GM23338 (cell line): ENCODE results near the gene HMGCLL1.

Experiments
- CREB1 ChIP-seq: fragments of 250-450 bp; sonication (Bioruptor Pico); IDR thresholded peaks from 2 replicates; pipeline ENCODE4 v1.5.0; 2020; ENCODE audit warnings: low read depth, mild to moderate bottlenecking, moderate library complexity
- EZH2 ChIP-seq: fragments of 200-600 bp; sonication (generic); IDR thresholded peaks from one replicate; pipeline ENCODE4 v1.8.0; 2017; ENCODE audit warnings: antibody characterized with exemption, mild to moderate bottlenecking, low read depth; ENCODE audit not compliant: unreplicated experiment
- EZH2phosphoT487 ChIP-seq: fragments of 200-600 bp; sonication (generic); IDR thresholded peaks from one replicate; pipeline ENCODE4 v1.8.1; 2018; ENCODE audit warnings: antibody characterized with exemption; ENCODE audit not compliant: unreplicated experiment
- JUNB ChIP-seq: IDR thresholded peaks from one replicate; pipeline ENCODE4 v1.6.1; 2016; ENCODE audit warnings: antibody characterized with exemption; ENCODE audit not compliant: unreplicated experiment
- NANOG ChIP-seq: IDR thresholded peaks from 2 replicates; pipeline ENCODE4 v1.6.1; 2016; ENCODE audit warnings: antibody characterized with exemption, borderline replicate concordance
- POLR2AphosphoS5 ChIP-seq: IDR thresholded peaks from 2 replicates; pipeline ENCODE4 v1.6.1; 2016; ENCODE audit warnings: antibody characterized with exemption, low read depth
- ZNF114 ChIP-seq: fragments of 250-450 bp; sonication (Bioruptor Pico); IDR thresholded peaks from 2 replicates; pipeline ENCODE4 v1.5.0; 2020; ENCODE audit warnings: mild to moderate bottlenecking, moderate library complexity
- ZNF331 ChIP-seq: fragments of 250-450 bp; sonication (Bioruptor Pico); IDR thresholded peaks from 2 replicates; pipeline ENCODE4 v1.5.0; 2020; ENCODE audit warnings: low read depth, mild to moderate bottlenecking, moderate library complexity
- TF ChIP-seq, protein P1 (sequence below), 2 experiments: fragments of 200-600 bp in 1 of 2; sonication (generic) in 1 of 2; conservative IDR thresholded peaks; 2 replicates each; pipeline versions ENCODE4 v1.5.1 to v1.6.1; 2016 to 2017; ENCODE audit warnings: antibody characterized with exemption in 2 of 2, low read depth in 2 of 2, mild to moderate bottlenecking in 2 of 2, moderate library complexity in 1 of 2
- TF ChIP-seq, protein P2 (sequence below): IDR thresholded peaks from 2 replicates; pipeline ENCODE4 v1.6.1; 2016; ENCODE audit warnings: antibody characterized with exemption
- TF ChIP-seq, protein P3 (sequence below): IDR thresholded peaks from one replicate; pipeline ENCODE4 v1.6.1; 2018; ENCODE audit warnings: antibody characterized with exemption; ENCODE audit not compliant: unreplicated experiment
- TF ChIP-seq, protein P4 (sequence below): fragments of 250-450 bp; sonication (Bioruptor Pico); IDR thresholded peaks from 2 replicates; pipeline ENCODE4 v1.5.0; 2020; ENCODE audit warnings: mild to moderate bottlenecking, moderate library complexity

- TF ChIP-seq, protein P1, sequence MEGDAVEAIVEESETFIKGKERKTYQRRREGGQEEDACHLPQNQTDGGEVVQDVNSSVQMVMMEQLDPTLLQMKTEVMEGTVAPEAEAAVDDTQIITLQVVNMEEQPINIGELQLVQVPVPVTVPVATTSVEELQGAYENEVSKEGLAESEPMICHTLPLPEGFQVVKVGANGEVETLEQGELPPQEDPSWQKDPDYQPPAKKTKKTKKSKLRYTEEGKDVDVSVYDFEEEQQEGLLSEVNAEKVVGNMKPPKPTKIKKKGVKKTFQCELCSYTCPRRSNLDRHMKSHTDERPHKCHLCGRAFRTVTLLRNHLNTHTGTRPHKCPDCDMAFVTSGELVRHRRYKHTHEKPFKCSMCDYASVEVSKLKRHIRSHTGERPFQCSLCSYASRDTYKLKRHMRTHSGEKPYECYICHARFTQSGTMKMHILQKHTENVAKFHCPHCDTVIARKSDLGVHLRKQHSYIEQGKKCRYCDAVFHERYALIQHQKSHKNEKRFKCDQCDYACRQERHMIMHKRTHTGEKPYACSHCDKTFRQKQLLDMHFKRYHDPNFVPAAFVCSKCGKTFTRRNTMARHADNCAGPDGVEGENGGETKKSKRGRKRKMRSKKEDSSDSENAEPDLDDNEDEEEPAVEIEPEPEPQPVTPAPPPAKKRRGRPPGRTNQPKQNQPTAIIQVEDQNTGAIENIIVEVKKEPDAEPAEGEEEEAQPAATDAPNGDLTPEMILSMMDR (conservative IDR thresholded peaks at IDR 0.05; ENCODE audit: low read depth in 2 of 2), result no peak
- TF ChIP-seq EZH2phosphoT487 (no peak), POLR2AphosphoS5 (no peak), EZH2 (no peak), CREB1 (CRISPR knock-in tag) (no peak), JUNB (no peak), ZNF331 (CRISPR knock-in tag) (no peak), NANOG (no peak), ZNF114 (no peak)
- TF ChIP-seq, protein P2, sequence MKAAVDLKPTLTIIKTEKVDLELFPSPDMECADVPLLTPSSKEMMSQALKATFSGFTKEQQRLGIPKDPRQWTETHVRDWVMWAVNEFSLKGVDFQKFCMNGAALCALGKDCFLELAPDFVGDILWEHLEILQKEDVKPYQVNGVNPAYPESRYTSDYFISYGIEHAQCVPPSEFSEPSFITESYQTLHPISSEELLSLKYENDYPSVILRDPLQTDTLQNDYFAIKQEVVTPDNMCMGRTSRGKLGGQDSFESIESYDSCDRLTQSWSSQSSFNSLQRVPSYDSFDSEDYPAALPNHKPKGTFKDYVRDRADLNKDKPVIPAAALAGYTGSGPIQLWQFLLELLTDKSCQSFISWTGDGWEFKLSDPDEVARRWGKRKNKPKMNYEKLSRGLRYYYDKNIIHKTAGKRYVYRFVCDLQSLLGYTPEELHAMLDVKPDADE, result no peak
- TF ChIP-seq, protein P3, sequence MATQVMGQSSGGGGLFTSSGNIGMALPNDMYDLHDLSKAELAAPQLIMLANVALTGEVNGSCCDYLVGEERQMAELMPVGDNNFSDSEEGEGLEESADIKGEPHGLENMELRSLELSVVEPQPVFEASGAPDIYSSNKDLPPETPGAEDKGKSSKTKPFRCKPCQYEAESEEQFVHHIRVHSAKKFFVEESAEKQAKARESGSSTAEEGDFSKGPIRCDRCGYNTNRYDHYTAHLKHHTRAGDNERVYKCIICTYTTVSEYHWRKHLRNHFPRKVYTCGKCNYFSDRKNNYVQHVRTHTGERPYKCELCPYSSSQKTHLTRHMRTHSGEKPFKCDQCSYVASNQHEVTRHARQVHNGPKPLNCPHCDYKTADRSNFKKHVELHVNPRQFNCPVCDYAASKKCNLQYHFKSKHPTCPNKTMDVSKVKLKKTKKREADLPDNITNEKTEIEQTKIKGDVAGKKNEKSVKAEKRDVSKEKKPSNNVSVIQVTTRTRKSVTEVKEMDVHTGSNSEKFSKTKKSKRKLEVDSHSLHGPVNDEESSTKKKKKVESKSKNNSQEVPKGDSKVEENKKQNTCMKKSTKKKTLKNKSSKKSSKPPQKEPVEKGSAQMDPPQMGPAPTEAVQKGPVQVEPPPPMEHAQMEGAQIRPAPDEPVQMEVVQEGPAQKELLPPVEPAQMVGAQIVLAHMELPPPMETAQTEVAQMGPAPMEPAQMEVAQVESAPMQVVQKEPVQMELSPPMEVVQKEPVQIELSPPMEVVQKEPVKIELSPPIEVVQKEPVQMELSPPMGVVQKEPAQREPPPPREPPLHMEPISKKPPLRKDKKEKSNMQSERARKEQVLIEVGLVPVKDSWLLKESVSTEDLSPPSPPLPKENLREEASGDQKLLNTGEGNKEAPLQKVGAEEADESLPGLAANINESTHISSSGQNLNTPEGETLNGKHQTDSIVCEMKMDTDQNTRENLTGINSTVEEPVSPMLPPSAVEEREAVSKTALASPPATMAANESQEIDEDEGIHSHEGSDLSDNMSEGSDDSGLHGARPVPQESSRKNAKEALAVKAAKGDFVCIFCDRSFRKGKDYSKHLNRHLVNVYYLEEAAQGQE, result no peak
- TF ChIP-seq, protein P4, sequence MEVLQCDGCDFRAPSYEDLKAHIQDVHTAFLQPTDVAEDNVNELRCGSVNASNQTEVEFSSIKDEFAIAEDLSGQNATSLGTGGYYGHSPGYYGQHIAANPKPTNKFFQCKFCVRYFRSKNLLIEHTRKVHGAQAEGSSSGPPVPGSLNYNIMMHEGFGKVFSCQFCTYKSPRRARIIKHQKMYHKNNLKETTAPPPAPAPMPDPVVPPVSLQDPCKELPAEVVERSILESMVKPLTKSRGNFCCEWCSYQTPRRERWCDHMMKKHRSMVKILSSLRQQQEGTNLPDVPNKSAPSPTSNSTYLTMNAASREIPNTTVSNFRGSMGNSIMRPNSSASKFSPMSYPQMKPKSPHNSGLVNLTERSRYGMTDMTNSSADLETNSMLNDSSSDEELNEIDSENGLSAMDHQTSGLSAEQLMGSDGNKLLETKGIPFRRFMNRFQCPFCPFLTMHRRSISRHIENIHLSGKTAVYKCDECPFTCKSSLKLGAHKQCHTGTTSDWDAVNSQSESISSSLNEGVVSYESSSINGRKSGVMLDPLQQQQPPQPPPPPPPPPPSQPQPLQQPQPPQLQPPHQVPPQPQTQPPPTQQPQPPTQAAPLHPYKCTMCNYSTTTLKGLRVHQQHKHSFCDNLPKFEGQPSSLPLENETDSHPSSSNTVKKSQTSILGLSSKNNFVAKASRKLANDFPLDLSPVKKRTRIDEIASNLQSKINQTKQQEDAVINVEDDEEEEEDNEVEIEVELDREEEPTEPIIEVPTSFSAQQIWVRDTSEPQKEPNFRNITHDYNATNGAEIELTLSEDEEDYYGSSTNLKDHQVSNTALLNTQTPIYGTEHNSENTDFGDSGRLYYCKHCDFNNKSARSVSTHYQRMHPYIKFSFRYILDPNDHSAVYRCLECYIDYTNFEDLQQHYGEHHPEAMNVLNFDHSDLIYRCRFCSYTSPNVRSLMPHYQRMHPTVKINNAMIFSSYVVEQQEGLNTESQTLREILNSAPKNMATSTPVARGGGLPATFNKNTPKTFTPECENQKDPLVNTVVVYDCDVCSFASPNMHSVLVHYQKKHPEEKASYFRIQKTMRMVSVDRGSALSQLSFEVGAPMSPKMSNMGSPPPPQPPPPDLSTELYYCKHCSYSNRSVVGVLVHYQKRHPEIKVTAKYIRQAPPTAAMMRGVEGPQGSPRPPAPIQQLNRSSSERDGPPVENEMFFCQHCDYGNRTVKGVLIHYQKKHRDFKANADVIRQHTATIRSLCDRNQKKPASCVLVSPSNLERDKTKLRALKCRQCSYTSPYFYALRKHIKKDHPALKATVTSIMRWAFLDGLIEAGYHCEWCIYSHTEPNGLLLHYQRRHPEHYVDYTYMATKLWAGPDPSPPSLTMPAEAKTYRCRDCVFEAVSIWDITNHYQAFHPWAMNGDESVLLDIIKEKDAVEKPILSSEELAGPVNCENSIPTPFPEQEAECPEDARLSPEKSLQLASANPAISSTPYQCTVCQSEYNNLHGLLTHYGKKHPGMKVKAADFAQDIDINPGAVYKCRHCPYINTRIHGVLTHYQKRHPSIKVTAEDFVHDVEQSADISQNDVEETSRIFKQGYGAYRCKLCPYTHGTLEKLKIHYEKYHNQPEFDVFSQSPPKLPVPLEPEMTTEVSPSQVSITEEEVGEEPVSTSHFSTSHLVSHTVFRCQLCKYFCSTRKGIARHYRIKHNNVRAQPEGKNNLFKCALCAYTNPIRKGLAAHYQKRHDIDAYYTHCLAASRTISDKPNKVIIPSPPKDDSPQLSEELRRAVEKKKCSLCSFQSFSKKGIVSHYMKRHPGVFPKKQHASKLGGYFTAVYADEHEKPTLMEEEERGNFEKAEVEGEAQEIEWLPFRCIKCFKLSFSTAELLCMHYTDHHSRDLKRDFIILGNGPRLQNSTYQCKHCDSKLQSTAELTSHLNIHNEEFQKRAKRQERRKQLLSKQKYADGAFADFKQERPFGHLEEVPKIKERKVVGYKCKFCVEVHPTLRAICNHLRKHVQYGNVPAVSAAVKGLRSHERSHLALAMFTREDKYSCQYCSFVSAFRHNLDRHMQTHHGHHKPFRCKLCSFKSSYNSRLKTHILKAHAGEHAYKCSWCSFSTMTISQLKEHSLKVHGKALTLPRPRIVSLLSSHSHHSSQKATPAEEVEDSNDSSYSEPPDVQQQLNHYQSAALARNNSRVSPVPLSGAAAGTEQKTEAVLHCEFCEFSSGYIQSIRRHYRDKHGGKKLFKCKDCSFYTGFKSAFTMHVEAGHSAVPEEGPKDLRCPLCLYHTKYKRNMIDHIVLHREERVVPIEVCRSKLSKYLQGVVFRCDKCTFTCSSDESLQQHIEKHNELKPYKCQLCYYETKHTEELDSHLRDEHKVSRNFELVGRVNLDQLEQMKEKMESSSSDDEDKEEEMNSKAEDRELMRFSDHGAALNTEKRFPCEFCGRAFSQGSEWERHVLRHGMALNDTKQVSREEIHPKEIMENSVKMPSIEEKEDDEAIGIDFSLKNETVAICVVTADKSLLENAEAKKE (CRISPR knock-in tag), result no peak
These were observed 25.0 kb upstream of the HMGCLL1 start for GRCh38 chr6:55604021-55604420.
